HG03432 (cell line): ENCODE measurements around the gene ARL4A.
"Not testable (repeated sequence)": the region's sequence is repeated elsewhere in the genome, so short reads cannot be mapped to it uniquely, and the experiment has no call there.

Experiments used
- ATAC-seq: cut with Tn5 transposase; IDR thresholded peaks from one replicate; pipeline ENCODE4 v1.9.1; 2021; ENCODE audit warnings: mild to moderate bottlenecking, moderate library complexity; ENCODE audit not compliant: unreplicated experiment

ARL4A gene

DNA sequence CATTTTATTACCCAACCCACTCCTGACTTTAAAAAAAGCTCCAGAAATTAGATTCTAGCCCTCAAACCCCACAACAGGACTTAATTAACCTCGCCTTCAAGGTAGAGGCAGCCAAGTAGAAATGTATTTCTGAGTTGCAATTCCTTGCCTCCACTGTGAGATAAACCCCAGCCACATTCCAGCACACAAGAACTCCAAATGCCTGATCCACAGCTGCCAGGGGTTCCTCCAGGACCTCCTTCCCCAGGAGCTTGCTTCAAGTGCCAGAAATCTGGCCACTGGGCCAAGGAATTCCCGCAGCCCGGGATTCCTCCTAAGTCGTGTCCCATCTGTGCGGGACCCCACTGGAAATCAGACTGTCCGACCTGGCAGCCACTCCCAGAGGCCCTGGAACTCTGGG lies 25.9 kb upstream of the ARL4A start:
- no peak for ATAC-seq

GRCh38 chr7:12670000-12670729 lies 17.3 kb upstream of the ARL4A start:
- ATAC-seq, result no peak

- no peak for ATAC-seq
Measured at GRCh38 chr7:12670743-12671520, 16.5 kb upstream of the ARL4A start.

DNA sequence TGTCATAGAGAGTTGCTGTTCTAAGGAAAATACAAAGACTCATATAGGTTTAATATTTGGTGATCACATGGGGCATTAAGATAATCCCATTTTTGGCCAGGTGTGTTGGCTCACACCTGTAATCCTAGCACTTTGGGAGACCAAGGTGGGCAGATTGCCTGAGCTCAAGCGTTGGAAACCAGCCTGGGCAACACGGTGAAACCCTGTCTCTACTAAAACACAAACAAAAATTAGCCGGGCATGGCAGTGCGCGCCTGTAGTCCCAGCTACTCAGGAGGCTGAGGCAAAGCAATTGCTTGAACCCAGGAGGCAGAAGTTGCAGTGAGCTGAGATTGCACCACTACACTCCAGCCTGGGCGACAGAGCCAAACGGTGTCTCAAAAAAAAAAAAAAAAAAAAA lies 14.0 kb upstream of the ARL4A start:
- not testable (repeated sequence) for ATAC-seq

GRCh38 chr7:12674053-12674452 lies 13.4 kb upstream of the ARL4A start:
- ATAC-seq, result no peak

DNA sequence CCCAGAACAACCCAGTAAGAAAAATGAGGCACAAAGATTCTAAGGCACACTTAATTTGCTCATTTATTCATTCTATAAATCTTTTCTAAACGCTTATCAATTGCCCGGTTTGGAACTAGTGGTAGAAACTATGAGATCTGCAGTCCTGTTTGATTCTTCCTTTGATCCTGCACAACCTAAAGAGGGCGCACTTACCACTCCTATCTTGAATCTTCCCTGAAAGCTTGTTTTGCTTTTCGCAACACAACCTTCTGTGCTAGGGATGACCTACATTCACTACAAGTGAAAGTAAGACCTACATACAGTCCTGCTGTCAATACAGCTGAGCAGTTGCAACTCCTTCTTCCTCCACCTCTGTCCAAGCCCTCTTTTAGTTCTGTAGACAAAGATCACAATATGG lies 12.6 kb upstream of the ARL4A start:
- peak; percentile 40 for ATAC-seq

GRCh38 chr7:12683678-12684585 lies 3.5 kb upstream of the ARL4A start:
- no peak for ATAC-seq

DNA sequence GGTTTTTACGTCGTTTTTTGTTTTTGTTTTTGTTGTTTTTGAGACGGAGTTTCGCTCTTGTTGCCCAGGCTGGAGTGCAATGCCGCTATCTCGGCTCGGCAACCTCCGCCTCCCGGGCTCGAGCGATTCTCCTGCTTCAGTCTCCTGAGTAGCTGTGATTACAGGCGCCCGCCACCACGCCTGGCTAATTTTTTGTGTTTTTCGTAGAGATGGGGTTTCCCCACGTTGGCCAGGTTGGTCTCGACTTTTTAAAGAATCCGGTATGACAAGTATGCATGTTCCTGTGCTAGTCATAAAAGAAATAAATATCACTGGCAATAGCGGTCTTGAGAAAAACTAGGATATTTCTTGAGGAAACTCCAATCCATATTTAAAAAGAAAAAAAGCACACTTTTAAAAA lies 2.7 kb upstream of the ARL4A start:
- no peak for ATAC-seq

DNA sequence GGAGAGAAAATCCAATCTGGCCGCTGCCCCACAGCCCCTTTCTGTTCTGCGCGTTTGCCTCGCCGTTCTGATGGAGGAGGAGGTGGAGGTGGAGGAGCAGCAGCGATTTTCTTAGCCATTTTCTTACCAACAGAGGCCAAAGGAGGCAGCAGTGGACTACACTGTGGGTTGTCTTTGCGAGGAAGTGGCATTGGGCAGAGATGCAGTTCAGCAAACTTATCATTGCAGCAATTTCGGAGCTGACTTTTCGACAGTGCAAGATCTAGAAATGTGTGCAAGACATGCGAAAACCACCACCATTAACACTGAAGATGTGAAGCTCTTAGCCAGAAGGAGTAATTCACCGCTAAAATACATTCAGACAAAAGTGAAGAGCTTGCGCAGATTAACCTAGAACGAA lies 1.9 kb upstream of the ARL4A start:
- no peak for ATAC-seq

- ATAC-seq, result peak; percentile 84
Measured at GRCh38 chr7:12686234-12686890, 1.1 kb upstream of the ARL4A start.

- ATAC-seq, result no peak
Measured at GRCh38 chr7:12687718-12688171, 312 bp downstream of the ARL4A start.

- not testable (repeated sequence) for ATAC-seq
Measured at GRCh38 chr7:12688485-12689170, 1.2 kb downstream of the ARL4A start.

GRCh38 chr7:12689451-12689850 lies 2.0 kb downstream of the ARL4A start:
- no peak for ATAC-seq

DNA sequence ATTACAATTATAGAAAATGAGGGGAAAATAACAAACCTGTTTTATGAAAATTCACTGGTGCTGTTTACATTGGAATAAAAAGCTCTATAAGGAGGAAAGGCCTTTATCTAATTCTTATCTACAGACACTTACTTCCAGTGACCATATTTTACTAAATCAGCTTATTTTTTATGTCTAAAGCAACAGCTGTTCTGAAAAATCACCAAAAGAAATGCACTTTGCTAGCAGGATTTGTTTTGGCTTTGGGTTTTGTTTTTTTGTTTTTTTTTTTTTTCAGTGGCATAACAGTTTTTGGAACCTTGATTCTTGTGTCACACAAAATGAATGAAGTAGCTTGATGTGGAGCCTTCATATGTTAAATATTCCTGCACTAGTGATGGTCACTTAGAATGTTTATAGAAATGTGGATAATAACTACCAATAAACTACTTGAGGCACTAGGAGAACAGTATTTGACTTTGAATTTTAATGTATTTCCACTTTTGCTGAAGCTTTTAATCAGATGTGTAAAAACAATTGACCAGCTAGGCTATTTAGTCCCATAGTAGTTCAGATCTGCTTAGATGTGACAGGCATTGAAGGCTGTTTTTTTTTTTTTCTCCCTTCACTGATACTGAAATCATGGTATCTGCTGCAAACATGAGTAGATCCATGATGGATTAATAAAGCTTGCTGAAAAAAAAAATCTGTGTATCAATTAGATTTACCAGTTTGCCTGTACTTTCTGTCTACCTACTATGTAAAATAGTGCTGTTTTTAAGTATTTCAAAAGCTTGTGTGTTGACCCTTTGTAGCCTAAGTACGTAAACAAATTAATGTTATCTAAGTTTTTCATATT lies 2.8 kb downstream of the ARL4A start:
- ATAC-seq, result no peak

DNA sequence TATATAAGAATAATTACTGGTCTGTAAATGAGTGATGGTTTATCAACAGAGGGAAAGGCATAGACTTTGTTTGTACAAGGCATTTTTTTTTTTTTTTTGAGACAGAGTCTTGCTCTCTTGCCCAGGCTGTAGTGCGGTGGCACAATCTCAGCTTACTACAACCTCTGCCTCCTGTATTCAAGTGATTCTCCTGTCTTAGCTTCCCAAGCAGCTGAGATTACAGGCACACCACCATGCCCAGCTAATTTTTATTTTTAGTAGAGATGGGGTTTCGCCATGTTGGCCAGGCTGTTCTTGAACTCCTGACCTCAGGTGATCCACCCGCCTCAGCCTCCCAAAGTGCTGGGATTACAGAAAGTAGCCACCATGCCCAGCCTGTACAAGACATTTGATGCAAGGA lies 4.0 kb downstream of the ARL4A start:
- not testable (repeated sequence) for ATAC-seq

- no peak for ATAC-seq
Measured at GRCh38 chr7:12692035-12692434, 4.6 kb downstream of the ARL4A start.

DNA sequence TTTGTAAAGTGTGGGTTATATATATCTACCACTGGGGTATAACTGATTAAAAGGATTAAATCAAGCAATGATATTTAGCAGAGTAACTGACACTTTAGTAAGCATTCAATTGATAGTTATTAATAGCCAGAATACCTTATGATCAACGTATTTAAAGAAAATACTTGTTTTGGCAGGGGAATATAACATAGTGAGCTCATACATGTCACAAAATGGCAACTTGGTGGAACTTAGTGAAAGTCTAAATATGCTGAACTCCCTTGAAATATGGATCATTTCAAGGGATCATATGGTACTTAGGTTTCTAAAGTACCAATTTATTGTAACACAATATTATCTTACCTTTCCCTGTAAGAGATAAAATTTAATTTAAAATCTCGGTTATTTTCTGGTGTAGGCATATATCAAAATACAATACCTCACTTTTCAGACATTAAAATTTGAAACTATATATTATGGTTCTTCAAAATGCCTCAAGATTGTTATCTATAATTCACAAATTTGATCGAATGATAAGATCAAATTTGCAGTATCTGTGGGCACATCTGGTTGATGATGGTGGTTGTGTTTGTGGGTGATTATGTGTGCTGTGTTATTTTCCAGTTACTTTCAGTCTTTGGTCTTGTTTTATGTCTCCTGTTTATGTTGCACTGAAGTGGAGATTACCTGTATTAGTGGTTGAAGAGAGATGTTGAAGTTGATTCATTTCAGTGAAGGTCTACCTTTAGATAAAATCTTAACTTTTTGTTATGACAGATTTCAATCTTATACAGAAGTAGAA lies 5.2 kb downstream of the ARL4A start:
- ATAC-seq, result no peak

DNA sequence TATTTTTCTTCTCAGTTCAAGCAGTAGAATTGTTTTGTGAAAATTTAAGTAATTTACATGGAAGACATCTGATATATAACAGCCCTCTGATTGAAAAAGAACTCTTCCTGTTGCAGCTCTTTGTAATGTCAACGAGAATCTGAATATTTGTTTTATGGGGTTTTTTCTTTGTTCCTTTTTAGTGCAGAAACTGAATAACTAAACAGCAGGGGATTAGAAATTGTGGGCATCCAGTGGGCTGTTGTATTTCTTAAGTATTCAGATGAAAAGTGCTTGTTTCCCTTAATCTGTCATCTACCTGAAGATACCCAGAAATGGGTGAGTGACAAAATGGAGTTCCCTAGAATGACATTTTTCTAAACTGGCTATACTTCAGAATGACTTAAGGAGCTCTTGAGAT lies 7.4 kb downstream of the ARL4A start:
- no peak for ATAC-seq

GRCh38 chr7:12695965-12696364 lies 8.5 kb downstream of the ARL4A start:
- no peak for ATAC-seq
